ENCODE measurements around the gene XRCC4. TPM values are rescaled to one million over a fixed set of nuclear protein-coding genes. Genes with fewer than 3 reads are reported as not detected.
"Not testable (repeated sequence)": the region's sequence is repeated elsewhere in the genome, so short reads cannot be mapped to it uniquely, and the experiment has no call there.

The XRCC4 gene
- total RNA-seq, 1 donor from 2014 or later: 10.2 TPM

GRCh38 chr5:83147593-83147992 lies 70.2 kb downstream of the XRCC4 start:
- Mint-ChIP-seq H3K27ac (no peak overlapping the region), H3K9me3 (no peaks in the 10 kb centered on the region), H3K36me3 (ENCODE audit: low read depth) (no peaks in the 10 kb centered on the region), H3K4me1 (ENCODE audit: low read depth) (no peaks in the 10 kb centered on the region), H3K27me3 (ENCODE audit: insufficient read depth) (no peaks in the 10 kb centered on the region), H3K4me3 (no peak overlapping the region)
- intact Hi-C loops (cut with micrococcal nuclease): no loop called here
- DNase-seq (ENCODE audit: low spot score): no peak

DNA sequence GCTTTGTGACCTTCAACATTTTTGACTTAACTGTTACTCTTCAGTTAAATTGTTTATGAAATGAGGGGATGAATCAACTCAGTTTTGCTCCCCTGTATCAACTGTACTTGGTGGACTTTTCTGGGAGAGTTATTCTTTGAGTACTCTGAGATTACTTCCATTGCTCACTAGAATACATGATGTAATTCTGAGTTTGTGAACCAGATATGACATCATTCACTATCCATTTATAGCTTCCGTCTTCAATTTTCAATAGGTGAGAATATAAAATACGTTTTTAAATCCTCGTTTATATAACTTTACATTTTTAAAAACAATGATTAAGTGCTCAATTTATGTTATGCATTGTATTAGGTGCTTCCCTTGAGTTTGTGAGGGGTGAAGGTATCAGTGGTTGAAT lies 71.0 kb downstream of the XRCC4 start:
- intact Hi-C loops (cut with micrococcal nuclease): no loop called here
- Mint-ChIP-seq H3K27me3 (ENCODE audit: insufficient read depth) (no peaks in the 10 kb centered on the region), H3K36me3 (ENCODE audit: low read depth) (no peaks in the 10 kb centered on the region), H3K9me3 (no peaks in the 10 kb centered on the region), H3K4me3 (no peak overlapping the region), H3K4me1 (ENCODE audit: low read depth) (no peaks in the 10 kb centered on the region), H3K27ac (no peak overlapping the region)
- DNase-seq (ENCODE audit: low spot score): no peak

- no peaks in the 10 kb centered on the region for H3K4me1 Mint-ChIP-seq (ENCODE audit: low read depth)
- no peak for DNase-seq (ENCODE audit: low spot score)
- H3K36me3 Mint-ChIP-seq (ENCODE audit: low read depth): no peaks in the 10 kb centered on the region
- H3K27me3 Mint-ChIP-seq (ENCODE audit: insufficient read depth): no peaks in the 10 kb centered on the region
- no peak overlapping the region for H3K4me3 Mint-ChIP-seq
- intact Hi-C loops (cut with micrococcal nuclease): no loop called here
- no peak overlapping the region for H3K27ac Mint-ChIP-seq
- H3K9me3 Mint-ChIP-seq: no peaks in the 10 kb centered on the region
Observed at GRCh38 chr5:83149671-83150070, 72.3 kb downstream of the XRCC4 start.

- intact Hi-C loops (cut with micrococcal nuclease): no loop called here
- H3K27me3 Mint-ChIP-seq (ENCODE audit: insufficient read depth): no peaks in the 10 kb centered on the region
- H3K9me3 Mint-ChIP-seq: no peaks in the 10 kb centered on the region
- H3K4me1 Mint-ChIP-seq (ENCODE audit: low read depth): no peaks in the 10 kb centered on the region
- no peak overlapping the region for H3K27ac Mint-ChIP-seq
- no peak overlapping the region for H3K4me3 Mint-ChIP-seq
- DNase-seq (ENCODE audit: low spot score): no peak
- H3K36me3 Mint-ChIP-seq (ENCODE audit: low read depth): no peaks in the 10 kb centered on the region
Observed at GRCh38 chr5:83151821-83152220, 74.5 kb downstream of the XRCC4 start.

GRCh38 chr5:83152996-83153395 lies 75.6 kb downstream of the XRCC4 start:
- H3K27me3 Mint-ChIP-seq (ENCODE audit: insufficient read depth); H3K4me1 Mint-ChIP-seq (ENCODE audit: low read depth); DNase-seq (ENCODE audit: low spot score); H3K27ac Mint-ChIP-seq; intact Hi-C loops (cut with micrococcal nuclease); H3K36me3 Mint-ChIP-seq (ENCODE audit: low read depth); H3K9me3 Mint-ChIP-seq; H3K4me3 Mint-ChIP-seq: not testable (repeated sequence)

DNA sequence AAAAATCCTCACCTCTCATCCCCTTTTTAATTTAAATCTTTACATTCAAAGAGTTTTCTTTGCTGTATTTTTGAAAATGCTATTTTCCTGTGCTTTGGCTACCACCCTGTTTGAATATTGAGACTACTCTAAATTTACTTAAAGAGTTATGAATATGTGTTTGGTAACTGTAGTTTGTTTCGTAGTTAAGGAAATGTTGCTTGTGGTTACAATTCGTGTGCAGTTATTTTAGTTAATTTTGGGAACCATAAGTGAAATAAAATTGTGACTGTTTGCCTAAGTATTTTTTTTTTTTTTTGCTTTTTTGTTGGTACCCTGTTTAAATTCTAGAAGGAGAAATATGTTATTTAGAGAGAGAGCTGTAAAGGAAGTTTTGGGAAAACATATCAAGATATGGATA lies 78.7 kb downstream of the XRCC4 start:
- Mint-ChIP-seq H3K27me3 (ENCODE audit: insufficient read depth) (no peaks in the 10 kb centered on the region), H3K4me1 (ENCODE audit: low read depth) (no peaks in the 10 kb centered on the region), H3K36me3 (ENCODE audit: low read depth) (no peaks in the 10 kb centered on the region), H3K27ac (no peak overlapping the region), H3K4me3 (no peak overlapping the region), H3K9me3 (no peaks in the 10 kb centered on the region)
- DNase-seq (ENCODE audit: low spot score): no peak
- intact Hi-C loops (cut with micrococcal nuclease): no loop called here

DNA sequence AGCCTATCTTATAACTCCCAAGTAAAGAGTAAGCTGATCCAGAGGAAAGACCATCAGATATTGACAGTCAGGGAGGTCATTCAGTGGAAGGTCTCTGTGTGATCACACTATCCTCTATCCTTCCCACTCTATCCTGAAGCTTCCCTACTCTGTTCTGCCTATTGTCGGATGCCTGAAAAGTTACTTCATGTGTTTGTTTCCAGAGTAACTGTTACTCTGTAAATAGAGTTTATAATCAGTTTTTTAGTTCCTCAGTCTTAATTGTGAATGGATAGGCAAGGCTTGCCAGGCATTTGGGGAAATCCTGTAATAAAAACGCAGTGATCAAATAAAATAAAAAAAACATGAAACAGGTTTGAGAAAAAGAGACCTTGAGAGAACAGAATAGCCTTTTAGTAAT lies 79.8 kb downstream of the XRCC4 start:
- intact Hi-C loops (cut with micrococcal nuclease): no loop called here
- Mint-ChIP-seq H3K36me3 (ENCODE audit: low read depth) (no peaks in the 10 kb centered on the region), H3K27ac (no peak overlapping the region), H3K4me1 (ENCODE audit: low read depth) (no peaks in the 10 kb centered on the region), H3K27me3 (ENCODE audit: insufficient read depth) (no peaks in the 10 kb centered on the region), H3K4me3 (no peak overlapping the region), H3K9me3 (no peaks in the 10 kb centered on the region)
- no peak for DNase-seq (ENCODE audit: low spot score)

GRCh38 chr5:83162601-83163000 lies 85.3 kb downstream of the XRCC4 start:
- no peak overlapping the region for H3K4me3 Mint-ChIP-seq
- H3K27ac Mint-ChIP-seq: no peak overlapping the region
- no peaks in the 10 kb centered on the region for H3K4me1 Mint-ChIP-seq (ENCODE audit: low read depth)
- H3K9me3 Mint-ChIP-seq: no peaks in the 10 kb centered on the region
- H3K27me3 Mint-ChIP-seq (ENCODE audit: insufficient read depth): no peaks in the 10 kb centered on the region
- DNase-seq (ENCODE audit: low spot score): no peak
- intact Hi-C loops (cut with micrococcal nuclease): no loop called here
- H3K36me3 Mint-ChIP-seq (ENCODE audit: low read depth): no peaks in the 10 kb centered on the region

DNA sequence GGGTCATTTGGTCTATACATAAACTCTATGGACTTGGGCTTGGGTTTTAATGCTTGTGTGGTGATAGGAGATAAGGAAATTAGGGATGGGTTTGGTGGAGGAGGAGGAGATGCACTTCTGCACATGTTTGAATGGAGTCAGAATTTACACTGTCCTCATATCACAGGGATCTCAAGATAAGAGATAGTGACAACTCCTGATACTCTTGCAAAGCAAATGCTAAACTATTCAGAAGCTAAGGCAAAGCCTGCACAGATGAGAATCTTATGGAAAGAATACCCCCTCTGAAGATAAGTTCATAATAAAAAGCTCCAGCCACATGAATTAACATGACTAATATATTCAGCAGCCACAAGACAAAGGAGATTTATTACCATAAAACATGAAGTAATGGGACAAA lies 90.2 kb downstream of the XRCC4 start:
- intact Hi-C loops (cut with micrococcal nuclease): no loop called here
- Mint-ChIP-seq H3K9me3 (no peaks in the 10 kb centered on the region), H3K4me1 (ENCODE audit: low read depth) (no peaks in the 10 kb centered on the region), H3K27me3 (ENCODE audit: insufficient read depth) (no peaks in the 10 kb centered on the region), H3K4me3 (no peak overlapping the region), H3K36me3 (ENCODE audit: low read depth) (no peaks in the 10 kb centered on the region), H3K27ac (no peak overlapping the region)
- DNase-seq (ENCODE audit: low spot score): no peak

- H3K4me3 Mint-ChIP-seq: no peak overlapping the region
- no peaks in the 10 kb centered on the region for H3K4me1 Mint-ChIP-seq (ENCODE audit: low read depth)
- H3K9me3 Mint-ChIP-seq: no peaks in the 10 kb centered on the region
- H3K36me3 Mint-ChIP-seq (ENCODE audit: low read depth): no peaks in the 10 kb centered on the region
- no peak for DNase-seq (ENCODE audit: low spot score)
- H3K27ac Mint-ChIP-seq: no peak overlapping the region
- intact Hi-C loops (cut with micrococcal nuclease): no loop called here
- no peaks in the 10 kb centered on the region for H3K27me3 Mint-ChIP-seq (ENCODE audit: insufficient read depth)
Observed at GRCh38 chr5:83169571-83170337, 92.4 kb downstream of the XRCC4 start.

DNA sequence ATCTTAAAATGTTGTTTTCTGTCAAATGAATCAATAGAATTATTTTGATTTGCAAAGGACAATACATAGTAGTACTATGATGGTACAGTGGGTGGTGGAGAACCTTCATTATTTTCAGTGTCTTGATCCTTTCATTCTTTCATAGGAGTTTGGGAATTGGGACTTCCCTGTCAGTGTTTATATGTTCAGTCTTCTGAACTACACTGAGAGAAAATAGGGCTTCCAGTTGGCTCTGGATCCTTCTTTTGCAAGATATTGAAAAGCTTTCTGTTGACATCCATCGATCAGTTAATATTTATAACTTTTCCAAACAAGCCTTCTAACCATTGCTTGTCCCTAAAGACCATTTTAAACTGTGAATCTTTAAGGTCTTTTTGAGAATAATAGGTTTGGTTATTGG lies 94.7 kb downstream of the XRCC4 start:
- Mint-ChIP-seq H3K4me3 (no peak overlapping the region), H3K36me3 (ENCODE audit: low read depth) (no peaks in the 10 kb centered on the region), H3K27me3 (ENCODE audit: insufficient read depth) (no peaks in the 10 kb centered on the region), H3K4me1 (ENCODE audit: low read depth) (no peaks in the 10 kb centered on the region), H3K27ac (no peak overlapping the region), H3K9me3 (no peaks in the 10 kb centered on the region)
- no peak for DNase-seq (ENCODE audit: low spot score)
- intact Hi-C loops (cut with micrococcal nuclease): no loop called here

DNA sequence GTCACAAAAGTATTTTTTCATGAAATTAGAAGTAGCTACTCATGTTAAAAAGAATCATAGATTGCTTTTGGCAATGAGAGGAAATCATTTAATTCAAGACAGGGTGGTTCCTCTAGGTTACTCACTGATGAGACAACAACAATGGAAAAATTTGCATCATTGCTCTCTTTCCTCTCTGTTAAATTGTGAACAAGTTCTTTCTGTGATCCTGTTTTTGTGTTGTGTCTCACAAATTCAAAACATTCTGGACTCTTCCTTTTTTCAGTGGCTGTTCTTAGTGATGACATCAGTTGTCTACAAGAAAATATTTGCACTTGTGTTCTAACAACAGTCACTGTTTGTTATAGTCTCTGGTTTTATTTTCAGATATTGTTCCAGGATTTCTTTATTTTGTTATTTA lies 95.3 kb downstream of the XRCC4 start:
- no peaks in the 10 kb centered on the region for H3K27me3 Mint-ChIP-seq (ENCODE audit: insufficient read depth)

DNA sequence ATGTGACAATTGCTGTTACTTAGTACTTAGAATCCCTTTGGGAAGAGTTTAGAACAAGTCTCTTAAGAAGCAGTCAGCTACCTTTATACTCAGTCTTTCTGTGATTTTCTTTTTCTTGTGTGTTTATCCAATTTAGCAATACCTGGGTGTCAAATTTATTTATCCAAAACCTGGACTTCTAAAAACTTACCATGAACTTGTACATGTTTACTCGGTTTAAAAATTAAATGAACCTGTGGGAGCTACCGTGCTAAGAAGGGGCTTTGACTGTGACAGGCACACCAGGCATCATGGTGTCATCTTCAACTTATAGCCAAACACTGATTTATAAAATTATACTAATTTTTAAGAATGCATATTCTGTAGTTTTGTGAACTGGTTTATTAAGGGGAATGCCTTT lies 96.5 kb downstream of the XRCC4 start:
- Mint-ChIP-seq H3K27me3 (ENCODE audit: insufficient read depth) (no peaks in the 10 kb centered on the region), H3K4me3 (no peak overlapping the region), H3K36me3 (ENCODE audit: low read depth) (no peaks in the 10 kb centered on the region), H3K27ac (no peak overlapping the region), H3K4me1 (ENCODE audit: low read depth) (no peaks in the 10 kb centered on the region), H3K9me3 (no peaks in the 10 kb centered on the region)
- intact Hi-C loops (cut with micrococcal nuclease): no loop called here
- DNase-seq (ENCODE audit: low spot score): no peak

More for the DNA sequence above, 95.3 kb downstream of the XRCC4 start:
- H3K4me1 Mint-ChIP-seq (ENCODE audit: low read depth): no peaks in the 10 kb centered on the region
- H3K4me3 Mint-ChIP-seq: no peak overlapping the region
- DNase-seq (ENCODE audit: low spot score): no peak
- H3K9me3 Mint-ChIP-seq: no peaks in the 10 kb centered on the region
- intact Hi-C loops (cut with micrococcal nuclease): no loop called here
- H3K27ac Mint-ChIP-seq: no peak overlapping the region
- no peaks in the 10 kb centered on the region for H3K36me3 Mint-ChIP-seq (ENCODE audit: low read depth)

GRCh38 chr5:83177803-83178202 lies 100.5 kb downstream of the XRCC4 start:
- DNase-seq (ENCODE audit: low spot score): no peak
- no peak overlapping the region for H3K27ac Mint-ChIP-seq
- H3K4me1 Mint-ChIP-seq (ENCODE audit: low read depth): no peaks in the 10 kb centered on the region
- H3K36me3 Mint-ChIP-seq (ENCODE audit: low read depth): no peaks in the 10 kb centered on the region
- H3K9me3 Mint-ChIP-seq: no peaks in the 10 kb centered on the region
- intact Hi-C loops (cut with micrococcal nuclease): no loop called here
- H3K27me3 Mint-ChIP-seq (ENCODE audit: insufficient read depth): no peaks in the 10 kb centered on the region
- no peak overlapping the region for H3K4me3 Mint-ChIP-seq
